Measurements from ENCODE around the gene DPM2. TPM values are rescaled to one million over a fixed set of nuclear protein-coding genes. Genes with fewer than 3 reads are reported as not detected.
A peak's percentile ranks its signal among the peaks of the same experiment; 100 is the strongest.

Gene DPM2
- total RNA-seq, 1 donor from 2014 or later = 17.7 TPM

GRCh38 chr9:127960410-127961154 lies 22.9 kb upstream of the DPM2 start:
- Histone ChIP-seq H3K27ac (peak overlapping the region; percentile 96), H3K36me3 (no peaks in the 10 kb centered on the region), H3K4me3 (no peak overlapping the region), H3K27me3 (no peaks in the 10 kb centered on the region), H3K9me3 (no peaks in the 10 kb centered on the region), H3K4me1 (peaks cover 75% of the 10 kb centered on the region)
- DNase-seq (ENCODE audit: extremely low spot score in 2 of 2) = no peak
- TF ChIP-seq POLR2A (IDR thresholded peaks at IDR 0.05) = no peak
- TF ChIP-seq CTCF (IDR thresholded peaks at IDR 0.05) = no peak
- no peak for TF ChIP-seq POLR2AphosphoS5 (IDR thresholded peaks at IDR 0.05; ENCODE audit: insufficient read depth in 1 of 2, low read depth in 1 of 2)
- intact Hi-C loops (cut with DNase I) = no loop called here

- TF ChIP-seq CTCF (IDR thresholded peaks at IDR 0.05) = no peak
- no peak for TF ChIP-seq POLR2A (IDR thresholded peaks at IDR 0.05)
- no peak for TF ChIP-seq POLR2AphosphoS5 (IDR thresholded peaks at IDR 0.05; ENCODE audit: insufficient read depth in 1 of 2, low read depth in 1 of 2)
- intact Hi-C loops (cut with DNase I) = no loop called here
- Histone ChIP-seq H3K4me1 (peaks cover 75% of the 10 kb centered on the region), H3K4me3 (no peak overlapping the region), H3K27ac (peak overlapping the region; percentile 96), H3K9me3 (no peaks in the 10 kb centered on the region), H3K36me3 (no peaks in the 10 kb centered on the region), H3K27me3 (no peaks in the 10 kb centered on the region)
- no peak for DNase-seq (ENCODE audit: extremely low spot score in 2 of 2)
Observed at GRCh38 chr9:127959841-127960409, 22.3 kb upstream of the DPM2 start.

GRCh38 chr9:127959398-127959797 lies 21.7 kb upstream of the DPM2 start:
- Histone ChIP-seq H3K36me3 (no peaks in the 10 kb centered on the region), H3K4me1 (peaks cover 75% of the 10 kb centered on the region), H3K9me3 (no peaks in the 10 kb centered on the region), H3K27ac (peak overlapping the region; percentile 96), H3K27me3 (no peaks in the 10 kb centered on the region), H3K4me3 (no peak overlapping the region)
- no peak for DNase-seq (ENCODE audit: extremely low spot score in 2 of 2)
- intact Hi-C loops (cut with DNase I) = no loop called here
- TF ChIP-seq POLR2AphosphoS5 (IDR thresholded peaks at IDR 0.05; ENCODE audit: insufficient read depth in 1 of 2, low read depth in 1 of 2) (no peak), POLR2A (IDR thresholded peaks at IDR 0.05) (no peak), CTCF (IDR thresholded peaks at IDR 0.05) (no peak)

GRCh38 chr9:127958728-127959127 lies 21.1 kb upstream of the DPM2 start:
- H3K4me3 ChIP-seq = no peak overlapping the region
- H3K36me3 ChIP-seq = no peaks in the 10 kb centered on the region
- H3K4me1 ChIP-seq = peaks cover 75% of the 10 kb centered on the region
- no peaks in the 10 kb centered on the region for H3K27me3 ChIP-seq
- H3K9me3 ChIP-seq = no peaks in the 10 kb centered on the region
- intact Hi-C loops (cut with DNase I) = no loop called here
- DNase-seq (ENCODE audit: extremely low spot score in 2 of 2) = no peak
- peak overlapping the region; percentile 96 for H3K27ac ChIP-seq
- no peak for TF ChIP-seq POLR2AphosphoS5 (IDR thresholded peaks at IDR 0.05; ENCODE audit: insufficient read depth in 1 of 2, low read depth in 1 of 2)

GRCh38 chr9:127955294-127956015 lies 17.8 kb upstream of the DPM2 start:
- Histone ChIP-seq H3K9me3 (no peaks in the 10 kb centered on the region), H3K36me3 (no peaks in the 10 kb centered on the region), H3K4me1 (peaks cover 71% of the 10 kb centered on the region), H3K27me3 (no peaks in the 10 kb centered on the region), H3K27ac (peak overlapping the region; percentile 52), H3K4me3 (no peak overlapping the region)
- intact Hi-C loops (cut with DNase I) = no loop called here
- TF ChIP-seq POLR2AphosphoS5 (IDR thresholded peaks at IDR 0.05; ENCODE audit: insufficient read depth in 1 of 2, low read depth in 1 of 2) = peak; percentile 64 to 83
- TF ChIP-seq CTCF (IDR thresholded peaks at IDR 0.05) = peak in 1 of 3 experiments; percentile 18
- no peak for TF ChIP-seq POLR2A (IDR thresholded peaks at IDR 0.05)
- DNase-seq (ENCODE audit: extremely low spot score in 2 of 2) = no peak
